Activated CD4-positive, alpha-beta T cell treated with anti-CD3 and anti-CD28 coated beads, Interleukin-2, Interleukin-6, amounts not matched to agents 100 ng/mL and 50 ng/mL, durations not matched to agents 16 hours and 8 hours (primary cell): ENCODE results near the gene FAM20C.

ENCODE experiments used
- DNase-seq: peaks from one replicate; pipeline ENCODE4 v3.0.0-alpha.2; 2020

Gene FAM20C

DNA sequence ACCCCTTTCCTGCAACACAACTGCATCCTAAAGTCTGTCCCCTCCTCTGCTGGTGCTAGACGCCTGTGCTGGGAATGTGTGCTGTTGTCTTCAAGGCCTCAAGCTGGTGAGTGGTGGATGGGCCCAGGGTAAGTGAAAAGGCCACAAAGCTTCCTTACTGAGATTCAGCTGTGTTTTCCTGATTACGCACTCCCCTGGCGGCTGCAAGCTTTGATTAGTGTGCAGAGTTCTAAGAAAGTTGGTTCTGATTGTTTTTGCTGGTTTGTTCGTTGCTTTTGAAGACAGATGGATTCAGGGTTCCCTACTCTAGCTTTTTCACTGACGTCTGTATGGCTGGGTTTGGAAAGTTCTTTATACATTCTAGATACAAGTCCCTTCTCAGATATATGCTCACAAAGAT is 85.7 kb downstream of the FAM20C start:
- no peak for DNase-seq

DNA sequence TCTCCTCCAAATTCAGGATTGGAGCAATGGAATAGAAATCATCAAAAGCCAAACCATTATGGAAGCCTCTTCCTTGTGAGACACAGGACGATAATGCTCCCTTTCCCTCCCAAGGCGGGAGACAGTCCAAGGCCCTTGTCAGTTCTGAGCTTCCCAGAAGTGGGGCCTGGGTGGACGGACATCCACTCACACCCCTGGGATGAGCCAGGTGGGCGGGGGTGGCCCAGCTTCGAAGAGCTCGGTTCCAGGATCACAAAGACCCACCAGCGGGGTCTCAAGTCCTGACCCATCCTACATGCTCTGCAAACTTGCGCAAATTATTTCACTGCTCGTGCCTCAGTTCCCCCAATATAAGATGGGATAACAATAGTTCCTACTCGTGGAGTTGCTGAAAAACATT is 87.5 kb downstream of the FAM20C start:
- no peak for DNase-seq

DNA sequence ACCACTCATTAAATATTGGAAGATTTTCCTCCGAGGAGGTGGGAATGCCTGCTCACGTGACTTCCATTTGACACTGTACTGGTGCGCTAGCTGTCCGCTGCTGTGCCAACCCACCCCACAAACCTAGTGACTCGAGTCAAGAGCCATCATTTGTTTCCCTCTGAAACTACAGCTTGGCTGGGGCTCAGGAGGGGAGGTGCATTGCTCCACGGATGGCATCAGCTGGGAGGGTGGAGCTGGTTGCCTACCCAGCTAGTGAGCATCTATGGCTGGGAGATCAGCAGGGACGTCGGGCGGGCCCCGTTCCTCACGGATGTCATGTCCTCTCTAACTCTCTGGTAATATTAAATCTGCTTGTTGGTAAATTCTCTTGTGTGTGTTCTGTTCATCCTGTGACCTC is 88.1 kb downstream of the FAM20C start:
- DNase-seq: no peak

DNA sequence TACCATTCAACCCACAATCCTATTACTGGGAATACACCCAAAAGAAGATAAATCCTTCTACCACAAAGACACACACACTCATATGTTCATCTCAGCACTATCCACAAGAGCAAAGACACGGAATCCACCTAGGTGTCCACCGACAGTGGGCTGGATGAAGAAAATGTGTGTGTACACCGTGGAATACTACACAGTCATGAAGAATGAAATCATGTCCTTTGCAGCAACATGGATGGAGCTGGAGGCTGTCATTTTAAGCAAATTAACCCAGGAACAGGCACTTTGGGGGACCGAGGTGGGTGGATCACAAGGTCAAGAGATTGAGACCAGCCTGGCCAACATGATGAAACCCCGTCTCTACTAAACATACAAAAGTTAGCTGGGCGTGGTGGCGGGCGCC is 89.3 kb downstream of the FAM20C start:
- DNase-seq: no peak

DNA sequence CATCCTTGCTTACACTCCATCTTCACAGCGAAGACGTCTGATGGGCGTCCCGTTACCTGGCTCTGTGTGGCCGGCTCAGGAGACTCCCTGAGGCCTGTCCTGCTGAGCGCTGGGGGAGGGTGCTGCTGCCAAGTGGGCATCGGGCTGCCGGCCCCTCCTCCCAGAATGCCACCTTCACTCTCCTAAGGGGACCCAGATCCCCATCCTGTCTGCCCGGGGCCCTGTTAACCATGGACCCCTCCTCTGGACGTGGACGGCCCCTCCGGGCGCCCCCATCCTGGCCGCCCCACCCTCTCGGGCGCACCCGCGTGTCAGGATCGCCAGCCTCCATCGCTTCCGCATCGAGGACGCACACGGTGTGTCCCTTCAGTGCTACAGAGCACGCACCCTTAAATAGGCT is 90.2 kb downstream of the FAM20C start:
- no peak for DNase-seq

DNA sequence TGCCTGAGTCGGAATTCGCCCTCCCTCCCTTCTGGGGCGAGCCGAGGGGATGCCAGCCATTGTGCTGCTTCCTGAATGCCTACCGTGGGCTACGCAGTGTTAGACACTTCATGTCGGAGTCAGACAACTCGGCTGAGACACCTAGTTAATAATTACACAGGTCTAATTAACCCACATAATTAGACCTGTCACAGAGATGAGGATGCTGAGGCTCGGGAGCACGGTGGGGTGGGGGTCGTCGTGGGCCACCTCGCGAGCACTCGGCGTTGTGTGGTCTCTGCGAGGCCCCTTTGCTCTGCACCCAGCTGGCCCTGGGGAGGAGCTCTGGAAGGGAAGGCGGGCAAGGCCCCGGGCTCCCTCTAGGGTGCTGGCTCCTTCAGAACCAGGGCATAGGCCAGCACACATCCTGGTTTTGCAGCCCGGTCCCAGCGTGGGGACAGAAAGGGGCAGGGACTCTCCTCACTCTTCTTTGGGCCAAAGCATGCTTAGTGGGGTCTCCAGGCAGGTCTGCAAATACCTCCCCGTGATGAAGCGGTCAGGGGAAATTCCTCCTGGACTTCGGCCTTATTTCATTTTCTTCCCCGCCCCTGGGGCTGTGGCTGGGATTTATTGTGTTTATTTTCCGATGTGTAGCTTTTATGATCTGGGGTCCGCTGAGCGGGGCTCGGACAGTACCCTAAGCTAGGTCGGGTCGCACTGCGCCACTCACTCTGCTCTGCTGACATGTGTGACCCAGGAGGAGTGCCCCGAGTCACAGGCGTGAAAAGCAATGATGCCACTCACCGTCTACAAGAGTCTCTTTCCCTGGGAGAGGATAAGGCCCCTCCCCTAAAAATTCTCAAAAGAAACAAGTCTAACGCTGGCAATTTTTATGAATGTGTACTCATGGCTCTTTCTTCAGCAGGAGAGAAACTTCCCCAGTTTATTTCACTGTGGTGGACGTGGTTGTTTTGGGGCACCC is 92.7 kb downstream of the FAM20C start:
- DNase-seq: no peak

DNA sequence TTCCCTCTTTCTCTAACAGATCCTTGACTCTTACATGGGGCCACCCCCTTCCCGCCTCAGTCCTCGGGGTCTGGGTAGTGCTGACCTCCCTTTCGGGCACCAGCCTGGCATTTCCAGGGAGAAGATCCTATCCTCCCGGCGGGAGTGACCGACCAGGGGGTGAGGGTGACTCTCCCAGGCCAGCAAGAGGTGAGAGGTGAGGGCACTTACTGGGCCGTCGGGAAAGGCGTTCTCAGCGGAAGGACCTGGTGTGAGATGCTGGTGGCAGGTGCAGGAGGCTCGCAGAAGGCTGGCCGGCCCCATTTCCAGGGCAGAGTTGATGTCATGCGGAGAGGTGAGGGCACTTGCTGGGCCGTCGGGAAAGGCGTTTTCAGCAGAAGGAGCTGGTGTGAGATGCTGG is 93.4 kb downstream of the FAM20C start:
- DNase-seq: no peak

DNA sequence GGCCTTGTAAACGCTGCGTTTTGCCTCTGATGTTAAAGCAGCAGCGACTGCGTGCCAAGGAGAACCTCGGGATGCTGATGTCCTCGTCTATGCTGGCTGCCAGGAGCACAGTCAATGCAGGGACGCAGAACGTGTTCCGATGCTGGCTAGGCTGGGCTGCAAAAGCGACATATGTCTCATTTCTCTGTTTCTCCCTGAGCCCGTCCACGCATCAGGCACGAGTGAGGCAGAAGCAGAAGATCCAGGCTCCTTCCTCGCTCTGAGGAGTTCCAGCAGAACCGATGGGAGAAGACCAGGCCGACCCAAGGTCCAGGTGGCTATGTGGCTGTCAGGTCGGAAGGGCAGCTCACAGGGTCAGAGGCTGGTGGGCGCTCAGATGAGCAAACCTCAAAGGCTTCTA is 93.9 kb downstream of the FAM20C start:
- DNase-seq: no peak

DNA sequence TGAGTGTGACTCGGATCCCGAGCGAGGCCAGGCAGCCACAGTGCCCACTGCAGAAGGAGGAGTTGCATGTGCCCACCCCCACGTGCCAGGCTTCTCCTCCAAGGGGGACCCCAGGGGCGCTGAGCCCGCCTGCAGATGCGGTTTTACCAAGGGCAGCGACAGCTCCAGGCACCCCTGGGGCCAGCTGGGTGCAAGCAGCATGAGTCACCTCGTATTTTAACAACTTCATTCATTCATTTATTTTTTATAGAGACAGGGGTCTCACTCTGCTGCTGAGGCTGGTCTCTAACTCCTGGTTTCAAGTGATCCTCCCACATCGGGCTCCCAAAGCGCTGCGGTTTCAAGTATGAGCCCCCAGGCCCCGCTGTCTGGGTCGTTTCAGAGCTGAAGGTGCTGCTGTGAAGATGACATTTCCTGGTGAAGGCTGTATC is 96.3 kb downstream of the FAM20C start:
- DNase-seq: no peak

DNA sequence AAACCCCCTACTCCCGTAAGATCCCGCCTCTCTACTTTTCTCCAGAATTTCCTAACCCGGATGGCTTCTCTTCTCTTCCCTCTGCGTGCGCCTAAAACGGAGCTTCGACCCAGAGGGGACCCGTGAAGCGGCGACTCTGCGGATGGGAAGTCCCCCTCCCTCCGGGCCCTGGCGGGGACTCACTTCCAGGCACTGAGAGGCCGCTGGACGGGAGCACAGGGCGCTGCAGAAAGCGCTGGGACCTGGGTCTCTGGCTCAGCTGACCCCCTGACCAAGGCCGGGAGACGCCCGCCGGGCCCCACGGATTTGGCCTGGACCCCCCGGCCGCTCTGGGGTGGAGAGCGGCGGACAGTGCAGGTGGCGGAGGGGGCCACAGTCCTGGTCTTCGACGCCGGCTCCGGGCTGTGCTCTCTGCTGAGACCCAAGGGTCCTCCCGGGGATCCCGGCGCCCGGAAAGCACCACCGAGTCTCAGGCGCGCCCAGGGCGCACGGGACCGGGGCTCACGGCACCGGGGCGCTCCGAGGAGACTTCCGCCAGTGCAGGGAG is 96.9 kb downstream of the FAM20C start:
- DNase-seq: no peak

DNA sequence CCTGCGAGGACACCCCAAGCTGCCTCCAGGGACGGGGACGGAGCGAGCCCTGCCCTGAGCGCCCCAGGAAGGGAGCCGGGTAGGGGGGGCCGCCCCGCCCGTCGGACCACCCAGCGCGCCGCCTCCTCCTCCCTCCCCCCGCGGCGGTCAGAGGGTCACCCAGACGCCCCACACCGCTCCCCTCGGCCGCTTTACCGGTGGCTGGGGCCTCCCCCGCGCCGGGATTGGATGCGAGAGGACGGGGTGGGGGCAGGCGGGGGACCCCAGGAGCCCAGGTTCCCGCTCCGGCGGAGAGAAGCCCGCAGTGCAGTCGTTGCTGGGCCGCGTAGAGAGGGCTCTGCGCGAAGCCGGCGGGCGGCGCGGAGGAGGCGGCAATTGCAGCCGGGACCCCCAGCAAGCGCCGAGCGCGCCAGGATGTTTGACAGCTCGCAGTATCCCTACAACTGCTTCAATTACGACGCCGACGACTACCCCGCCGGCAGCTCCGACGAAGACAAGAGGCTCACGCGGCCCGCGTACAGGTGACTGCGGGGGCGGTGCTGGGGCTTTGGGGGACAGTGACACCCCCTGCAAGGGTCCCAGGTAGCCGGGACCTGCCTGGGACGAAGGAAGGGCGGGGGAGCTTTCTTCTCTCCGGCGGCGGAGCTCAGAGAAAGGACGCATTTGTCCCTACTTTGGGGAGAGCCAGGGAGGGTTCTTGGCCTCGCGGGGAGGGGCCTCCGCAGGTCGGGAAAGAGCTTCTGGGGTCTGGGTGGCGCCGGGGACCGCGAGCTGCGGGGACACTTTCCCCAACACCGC is 97.6 kb downstream of the FAM20C start, which contains the start of gene FOXL3:
Gene FOXL3 (plus strand): TSS at position 415 of the 798 bp plus-strand sequence. CDS start 0 bp downstream, at position 415.
- DNase-seq: no peak

DNA sequence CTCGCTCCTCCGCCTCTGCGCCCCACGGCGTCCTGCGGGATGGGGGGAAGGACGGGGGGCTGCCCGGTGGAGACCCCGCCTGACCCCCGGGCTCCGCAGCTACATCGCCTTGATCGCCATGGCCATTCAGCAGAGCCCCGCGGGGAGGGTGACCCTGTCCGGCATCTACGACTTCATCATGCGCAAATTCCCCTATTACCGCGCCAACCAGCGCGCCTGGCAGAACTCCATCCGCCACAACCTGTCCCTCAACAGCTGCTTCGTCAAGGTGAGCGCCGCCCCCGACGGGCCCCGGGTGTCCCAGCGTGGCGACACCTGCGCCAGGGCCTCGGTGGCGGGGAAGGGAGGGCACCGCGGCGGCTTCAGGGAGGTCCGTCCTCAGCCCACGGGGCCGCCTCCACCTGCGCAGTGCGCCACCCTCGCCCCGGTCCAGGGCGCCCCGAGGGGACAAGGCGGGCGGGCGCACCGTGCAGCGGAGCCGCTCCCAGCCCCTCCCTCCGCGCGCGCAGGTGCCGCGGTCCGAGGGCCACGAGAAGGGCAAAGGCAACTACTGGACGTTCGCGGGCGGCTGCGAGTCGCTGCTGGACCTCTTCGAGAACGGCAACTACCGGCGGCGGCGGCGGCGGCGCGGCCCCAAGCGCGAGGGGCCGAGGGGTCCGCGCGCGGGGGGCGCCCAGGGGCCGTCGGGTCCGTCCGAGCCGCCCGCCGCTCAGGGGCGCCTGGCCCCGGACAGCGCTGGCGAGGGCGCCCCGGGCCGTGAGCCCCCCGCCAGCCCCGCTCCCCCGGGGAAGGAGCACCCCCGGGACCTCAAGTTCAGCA is 98.4 kb downstream of the FAM20C start:
- DNase-seq: no peak

DNA sequence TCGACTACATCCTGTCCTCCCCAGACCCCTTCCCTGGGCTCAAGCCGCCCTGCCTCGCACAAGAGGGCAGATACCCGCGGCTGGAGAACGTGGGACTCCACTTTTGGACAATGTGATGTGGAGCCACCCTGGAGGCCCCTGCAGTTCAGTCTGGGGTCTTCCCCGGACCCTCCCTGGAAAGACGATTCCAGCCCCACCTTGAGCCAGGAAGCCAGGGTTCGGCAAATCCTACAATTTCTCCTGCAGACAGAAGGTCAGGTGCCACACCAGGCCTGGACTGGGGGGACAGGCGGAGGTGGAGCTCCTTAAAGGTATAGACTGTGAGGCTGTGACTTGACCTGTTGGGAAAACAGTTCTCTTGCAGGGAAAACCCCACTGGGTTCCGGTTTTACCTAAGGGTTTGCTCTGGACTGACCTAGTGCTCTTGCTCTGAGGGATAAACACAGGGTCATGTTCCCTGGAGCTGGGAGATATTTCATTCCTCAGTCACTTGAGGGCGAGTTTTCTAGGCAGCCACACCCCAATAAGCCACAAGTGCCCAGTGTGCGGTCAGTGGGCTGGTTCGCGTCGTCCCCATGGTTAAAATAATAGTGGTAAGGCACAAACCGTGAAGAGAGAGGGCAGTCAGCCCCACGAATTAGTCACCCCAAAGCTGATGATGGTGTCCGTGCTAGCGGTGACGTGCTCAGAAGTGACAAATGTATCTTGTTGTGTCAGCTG is 99.2 kb downstream of the FAM20C start:
- DNase-seq: no peak

DNA sequence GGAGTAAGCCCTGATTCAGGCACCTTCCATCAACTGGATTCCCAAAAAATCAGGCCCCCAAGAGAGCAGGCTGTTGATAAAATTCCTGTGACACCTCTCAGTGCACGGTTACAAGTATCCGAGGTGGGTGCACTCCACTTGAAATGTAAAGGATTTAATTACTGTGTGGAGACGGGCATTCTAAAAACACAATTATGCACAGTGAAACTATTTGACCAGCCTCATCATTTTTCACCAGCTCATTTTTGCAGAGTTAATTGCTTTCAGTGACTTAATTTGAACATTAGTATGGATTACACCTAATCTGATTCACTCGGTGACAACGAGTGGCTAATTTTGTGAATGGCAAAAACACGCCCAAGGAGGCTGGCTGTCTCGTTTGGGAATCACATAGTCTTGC is 99.9 kb downstream of the FAM20C start:
- DNase-seq: no peak

DNA sequence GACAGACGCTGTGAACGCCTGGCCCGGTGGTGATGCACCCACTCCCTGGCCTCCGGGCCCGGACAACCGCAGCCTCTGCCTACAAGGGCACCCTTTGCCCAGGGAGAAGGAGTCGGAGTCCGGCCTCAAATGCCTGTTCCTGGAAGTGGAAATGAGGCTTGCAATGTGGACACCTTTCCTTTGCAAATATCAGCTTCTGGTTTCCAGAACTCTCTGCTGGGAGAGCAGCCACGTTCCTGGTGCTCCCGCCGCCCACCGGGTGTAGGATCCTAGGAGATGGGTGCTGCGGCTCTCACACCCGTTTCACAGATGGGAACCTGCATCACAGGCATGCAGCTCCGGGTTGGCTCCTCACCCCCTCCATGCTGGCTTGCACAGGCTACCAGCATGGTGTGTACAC is 100.5 kb downstream of the FAM20C start:
- DNase-seq: no peak

DNA sequence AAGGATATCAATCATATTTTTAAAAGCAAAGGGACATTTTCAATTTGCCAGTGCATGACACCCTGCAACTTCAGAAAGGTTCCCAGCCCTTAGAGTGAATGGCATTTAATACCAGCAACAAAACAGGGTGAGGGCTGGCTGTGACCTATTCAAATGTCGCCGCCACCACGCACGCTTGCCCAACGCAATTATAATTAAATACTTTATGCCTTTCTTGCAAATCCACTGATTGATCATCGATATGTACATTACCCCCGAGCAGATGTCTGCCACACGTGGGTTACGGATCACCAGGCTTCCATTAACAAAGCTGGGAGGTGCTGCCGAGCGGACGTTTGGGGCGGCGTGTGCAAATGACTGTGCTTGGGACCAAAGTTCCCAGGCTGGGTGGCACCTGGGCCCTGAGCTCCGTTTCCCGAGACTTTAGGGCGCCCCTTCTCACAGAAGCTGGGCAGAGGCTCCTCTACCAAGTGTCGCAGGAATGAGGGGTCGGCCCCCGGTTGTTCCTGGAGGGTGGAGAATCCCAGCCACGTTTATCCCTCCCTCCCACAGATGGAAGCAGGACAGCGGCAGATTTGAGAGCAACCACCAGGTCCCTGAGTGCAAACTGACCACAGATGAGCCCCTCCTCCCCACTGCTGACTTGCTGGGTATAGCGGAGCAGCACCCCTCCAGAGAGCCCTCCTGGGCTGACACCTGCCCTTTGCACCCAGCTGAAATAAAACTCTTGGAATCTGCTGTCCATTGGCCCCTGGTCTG is 101.5 kb downstream of the FAM20C start:
- no peak for DNase-seq

DNA sequence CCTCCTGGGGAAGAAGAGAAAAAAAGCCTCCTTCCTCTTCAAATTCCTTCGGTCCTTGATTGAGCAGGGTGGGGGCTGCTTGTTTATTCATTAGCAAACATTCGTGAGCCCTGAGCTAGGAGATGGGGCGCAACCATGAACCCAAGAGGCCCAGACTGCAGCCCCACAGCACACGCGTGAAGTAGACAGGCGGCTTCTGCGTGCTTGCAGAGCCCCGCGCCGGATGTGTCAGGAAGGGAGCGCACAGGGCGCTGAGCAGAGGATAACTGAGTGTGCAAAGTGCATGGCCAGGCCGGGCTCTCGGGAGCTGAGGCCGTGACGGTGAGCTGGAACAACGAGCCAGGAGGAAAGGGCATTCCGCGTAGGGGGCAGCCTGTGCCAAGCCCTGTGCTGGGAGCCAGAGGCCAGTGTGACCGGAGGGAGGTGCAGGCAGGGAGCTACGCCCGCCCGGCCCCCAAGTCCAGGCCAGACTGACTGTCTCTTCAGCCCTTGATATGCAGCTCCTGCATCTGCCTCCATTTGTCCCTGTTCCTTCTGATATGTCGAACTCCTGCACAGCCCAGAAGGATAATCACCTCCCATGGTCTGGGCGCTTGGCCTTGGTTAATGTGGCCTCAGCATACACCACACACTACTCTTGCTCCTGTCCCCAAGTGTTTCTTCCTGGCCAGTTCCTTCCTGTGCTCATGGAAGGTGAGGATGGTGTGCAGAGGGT is 102.2 kb downstream of the FAM20C start:
- no peak for DNase-seq

DNA sequence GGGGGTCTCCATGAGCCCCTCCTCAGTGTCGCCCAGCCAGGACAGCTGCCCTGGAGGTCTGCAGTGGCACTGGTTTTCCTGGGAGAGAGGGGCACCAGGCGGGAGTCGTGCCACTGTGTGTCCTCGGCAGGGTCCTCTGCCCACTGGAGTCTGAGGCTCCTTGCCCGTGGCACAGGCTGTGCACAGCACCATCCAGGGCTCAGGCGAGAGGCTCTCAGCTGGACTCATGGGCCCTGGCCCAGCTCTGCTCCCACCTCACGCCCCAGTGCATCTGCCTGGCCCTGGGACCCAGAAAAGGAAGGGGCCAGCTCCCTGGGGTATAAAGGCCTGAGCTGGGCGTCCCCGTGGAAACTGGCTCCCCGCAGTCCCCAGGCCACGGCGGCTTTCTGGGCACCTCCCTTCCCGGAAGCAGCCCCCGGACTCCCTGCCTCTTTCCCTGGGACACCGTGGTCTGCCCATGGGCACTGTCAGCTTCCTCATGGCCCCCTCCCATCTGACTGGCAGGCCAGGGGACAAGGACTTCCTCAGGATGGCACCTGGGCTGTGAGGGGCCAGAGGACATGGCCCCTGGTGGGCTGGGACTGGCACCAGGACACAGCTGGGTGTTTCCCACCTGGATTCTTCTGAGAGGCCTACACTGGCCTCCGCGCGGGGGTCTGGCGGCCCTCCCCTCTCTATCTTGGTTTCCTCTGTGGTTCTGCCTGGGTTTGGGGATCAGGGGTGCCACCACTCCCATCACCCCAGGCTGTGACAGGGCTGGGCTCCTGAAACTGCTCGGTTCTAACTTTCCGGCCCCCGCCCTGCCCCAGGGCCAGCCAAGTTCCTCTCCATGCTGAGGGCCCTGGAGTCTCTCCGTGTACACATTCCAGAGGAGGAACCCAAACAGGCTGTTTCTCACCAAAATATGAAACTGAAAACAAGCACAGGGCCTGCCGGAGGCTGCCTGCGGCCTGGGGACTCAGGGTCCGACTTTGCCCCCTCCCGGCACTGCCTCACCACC is 103.1 kb downstream of the FAM20C start:
- DNase-seq: no peak

DNA sequence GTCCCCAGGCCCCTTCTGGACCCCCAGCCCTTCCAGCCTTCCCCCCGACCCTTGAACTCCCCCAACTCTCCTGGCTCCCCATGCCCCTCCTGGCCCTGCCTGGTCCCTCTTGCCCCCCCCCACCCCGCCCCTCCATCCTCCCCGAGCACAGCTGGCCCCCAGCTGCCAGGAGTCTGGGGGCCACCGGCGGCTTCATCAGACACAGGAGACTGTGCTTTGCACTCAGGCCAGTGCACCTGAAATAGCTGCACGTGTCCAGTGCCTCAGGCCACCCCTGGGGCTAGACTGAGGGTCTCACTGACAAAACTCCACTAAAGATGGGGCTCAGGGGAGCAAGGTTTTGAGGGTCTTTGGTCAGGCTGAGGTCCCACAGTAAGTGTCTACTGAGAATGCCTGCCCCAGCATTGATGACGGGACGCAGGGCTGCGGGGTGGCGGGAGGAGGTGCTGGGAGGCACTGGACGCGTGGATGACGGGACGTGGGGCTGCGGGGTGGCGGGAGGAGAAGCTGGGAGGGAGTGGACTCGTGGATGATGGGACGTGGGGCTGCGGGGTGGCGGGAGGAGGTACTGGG is 104.1 kb downstream of the FAM20C start:
- DNase-seq: no peak
